Left renal pelvis (tissue), 4 donors: ENCODE measurements around the gene SSR1. TPM values are rescaled to one million over a fixed set of nuclear protein-coding genes. Genes with fewer than 3 reads are reported as not detected.
A peak's percentile ranks its signal among the peaks of the same experiment; 100 is the strongest.
"Not testable (repeated sequence)": the region's sequence is repeated elsewhere in the genome, so short reads cannot be mapped to it uniquely, and the experiment has no call there.

Source experiments
- DNase-seq, 4 donors: peaks; one replicate each; pipeline ENCODE4 v3.0.0-alpha.2; 2013; ENCODE audit warnings: low read depth in 4 of 4, low spot score in 3 of 4
- polyA plus RNA-seq, 4 donors: library from polyadenylated mRNA; unstranded; fragments of 120-200 nt; gene quantifications; one replicate each; pipeline ENCODE4 v1.2.1, GENCODE V29; 2013; ENCODE audit not compliant: insufficient read length in 4 of 4

Gene SSR1
- polyA plus RNA-seq, 4 donors = 122 to 152 (median 146) TPM

DNA sequence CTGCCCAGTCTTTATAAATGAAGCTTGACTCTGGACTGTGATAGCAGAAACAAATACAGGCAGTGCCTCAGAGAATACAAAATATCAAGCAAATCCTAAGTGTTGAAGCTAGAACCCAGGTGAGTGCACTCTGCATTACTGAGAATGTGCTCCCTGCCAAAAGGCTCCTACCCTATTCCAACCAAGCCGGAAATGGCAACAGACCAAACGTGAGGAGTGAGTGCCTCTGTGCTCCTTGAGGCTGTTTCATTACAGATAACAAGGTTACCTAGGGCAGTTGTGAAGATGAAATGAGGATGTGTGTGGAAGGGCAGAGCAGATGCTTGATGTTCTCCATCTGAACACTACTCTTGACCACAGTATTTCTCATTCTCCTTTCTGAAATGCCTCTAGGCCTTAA, 29.3 kb downstream of the SSR1 start:
- DNase-seq = no peak

DNA sequence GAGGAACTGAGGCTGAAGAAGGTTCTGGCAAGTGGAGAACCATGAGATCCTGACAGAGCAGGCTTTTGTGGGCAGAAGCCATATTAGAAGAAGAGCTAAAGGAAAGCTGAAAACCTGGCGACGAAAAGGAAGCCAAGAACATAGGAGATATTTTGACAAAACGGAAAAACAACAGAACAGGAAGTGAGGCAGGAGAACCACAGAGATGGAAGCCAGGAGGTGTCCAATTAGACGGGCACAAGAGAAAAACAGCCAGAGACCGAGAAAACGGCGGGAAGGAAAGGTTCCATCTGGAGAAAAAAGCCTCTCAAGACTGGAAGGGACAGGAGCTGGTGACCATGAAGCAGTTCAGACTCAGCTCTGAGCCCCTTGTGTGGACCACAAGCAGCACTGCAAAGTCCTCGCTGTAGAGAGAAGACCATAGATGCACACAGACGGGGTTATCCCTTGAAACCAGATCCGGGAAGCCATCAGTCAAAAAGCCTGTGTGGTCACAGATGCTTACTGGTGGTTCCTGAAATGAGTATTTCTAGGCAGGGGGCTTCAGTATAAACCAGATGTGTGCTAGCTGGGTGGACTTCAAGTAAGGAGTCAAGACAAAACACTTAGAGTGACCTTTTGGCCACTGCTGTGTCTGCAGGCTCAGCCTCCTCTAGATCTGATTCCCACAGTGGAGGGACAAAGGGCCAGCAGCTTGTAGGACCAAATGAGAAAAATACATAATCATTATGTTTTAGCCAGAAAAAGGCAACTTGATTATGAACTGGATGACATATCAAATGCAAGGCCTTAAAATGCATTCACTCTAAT, 30.7 kb downstream of the SSR1 start:
- no peak for DNase-seq

DNA sequence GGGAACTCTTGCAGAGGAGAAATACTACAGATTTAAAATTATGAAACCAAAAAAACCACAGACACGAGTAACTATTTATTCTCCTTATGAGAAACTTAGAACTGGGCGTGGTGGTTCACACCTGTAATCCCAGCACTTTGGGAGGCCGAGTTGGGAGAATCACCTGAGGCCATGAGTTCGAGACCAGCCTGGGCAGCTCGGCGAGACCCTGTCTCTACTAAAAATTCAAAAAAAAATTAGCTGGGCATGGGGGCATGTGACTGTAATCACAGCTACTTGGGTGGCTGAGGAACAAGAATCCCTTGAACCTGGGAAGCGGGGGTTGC, 36.8 kb downstream of the SSR1 start:
- no peak for DNase-seq

DNA sequence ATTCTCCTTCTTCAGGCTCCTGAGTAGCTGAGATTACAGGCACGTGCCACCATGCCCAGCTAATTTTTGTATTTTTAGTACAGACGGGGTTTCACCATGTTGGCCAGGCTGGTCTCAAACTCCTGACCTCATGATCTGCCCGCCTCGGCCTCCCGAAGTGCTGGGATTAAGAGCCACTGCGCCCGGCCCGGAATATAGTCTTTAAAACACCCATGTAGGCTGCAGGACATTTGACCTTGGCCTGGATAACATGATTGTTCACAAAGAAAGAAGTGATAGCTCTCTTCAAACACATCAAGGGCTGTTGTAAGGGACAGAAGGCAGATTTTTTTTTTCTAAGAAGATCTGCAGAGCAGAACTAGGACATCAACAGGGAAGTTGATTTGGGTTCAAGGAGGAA, 38.5 kb downstream of the SSR1 start:
- DNase-seq = not testable (repeated sequence)

DNA sequence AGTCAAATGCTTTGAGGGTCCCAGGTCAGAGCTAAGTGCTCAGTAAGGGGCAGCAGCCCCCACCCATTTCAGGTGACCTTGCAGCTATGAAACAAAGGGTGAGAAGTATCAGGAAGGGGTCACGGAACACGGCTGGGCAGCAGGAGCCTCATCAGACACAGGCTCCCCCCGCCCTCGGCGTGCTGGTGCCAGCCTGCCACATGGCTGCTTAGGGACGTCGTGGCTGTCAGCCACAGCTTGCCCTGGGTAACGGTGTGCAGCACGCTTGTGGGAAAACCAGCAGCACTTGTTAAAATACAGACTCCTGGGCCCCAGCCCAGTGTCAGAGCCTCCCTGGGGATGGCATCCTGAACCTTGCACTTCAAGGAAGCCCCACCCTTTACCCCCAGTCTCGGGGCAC, 39.3 kb downstream of the SSR1 start:
- DNase-seq = no peak

DNA sequence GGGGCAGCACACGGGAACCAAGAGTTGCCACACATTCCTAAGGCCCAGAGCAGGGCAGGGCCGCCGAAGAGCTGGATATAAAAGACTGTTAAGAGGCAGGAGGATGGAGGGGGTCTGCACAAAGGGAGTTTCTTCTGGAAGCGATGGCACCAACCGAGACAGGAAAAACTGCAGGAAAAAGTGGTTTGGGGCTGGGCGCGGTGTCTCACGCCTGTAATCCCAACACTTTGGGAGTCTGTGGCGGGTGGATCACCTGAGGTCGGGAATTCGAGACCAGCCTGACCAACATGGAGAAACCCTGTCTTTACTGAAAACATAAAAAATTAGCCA, 41.8 kb downstream of the SSR1 start:
- DNase-seq = no peak

DNA sequence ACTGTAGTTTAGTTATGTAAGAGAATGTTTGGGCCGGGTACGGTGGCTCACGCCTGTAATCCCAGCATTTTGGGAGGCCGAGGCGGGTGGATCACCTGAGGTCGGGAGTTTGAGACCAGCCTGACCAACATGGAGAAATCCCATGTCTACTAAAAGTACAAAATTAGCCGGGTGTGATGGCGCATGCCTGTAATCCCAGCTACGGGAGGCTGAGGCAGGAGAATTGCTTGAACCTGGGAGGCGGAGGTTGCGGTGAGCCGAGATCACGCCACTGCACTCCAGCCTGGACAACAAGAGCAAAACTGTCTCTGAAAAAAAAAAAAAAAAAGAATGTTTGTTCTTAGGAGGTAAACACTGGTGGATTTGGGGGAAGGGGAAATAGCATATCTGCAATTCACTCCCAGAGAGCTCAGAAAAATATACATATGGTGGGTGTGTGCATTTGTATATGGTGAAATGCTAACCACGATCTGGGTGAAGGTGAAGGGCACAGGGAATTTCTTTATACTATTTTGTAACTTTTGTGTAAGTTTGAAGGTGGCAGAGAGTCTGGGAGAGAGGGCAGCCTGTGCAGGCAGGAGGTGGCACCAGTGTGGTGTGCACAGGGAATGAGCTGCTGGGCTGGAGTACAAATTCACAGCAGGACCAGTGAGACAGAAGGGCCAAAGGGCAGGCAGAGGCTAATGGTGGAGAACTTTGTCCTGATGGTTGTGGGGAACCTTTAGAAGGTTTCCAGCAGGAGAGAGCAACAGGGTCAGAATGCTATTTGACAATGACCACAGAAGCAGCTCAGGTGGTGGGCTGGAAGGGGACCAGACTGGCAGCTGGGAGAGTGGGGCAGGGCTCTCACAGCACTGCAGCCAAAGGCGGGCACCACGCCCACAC, 42.4 kb downstream of the SSR1 start:
- DNase-seq = no peak

DNA sequence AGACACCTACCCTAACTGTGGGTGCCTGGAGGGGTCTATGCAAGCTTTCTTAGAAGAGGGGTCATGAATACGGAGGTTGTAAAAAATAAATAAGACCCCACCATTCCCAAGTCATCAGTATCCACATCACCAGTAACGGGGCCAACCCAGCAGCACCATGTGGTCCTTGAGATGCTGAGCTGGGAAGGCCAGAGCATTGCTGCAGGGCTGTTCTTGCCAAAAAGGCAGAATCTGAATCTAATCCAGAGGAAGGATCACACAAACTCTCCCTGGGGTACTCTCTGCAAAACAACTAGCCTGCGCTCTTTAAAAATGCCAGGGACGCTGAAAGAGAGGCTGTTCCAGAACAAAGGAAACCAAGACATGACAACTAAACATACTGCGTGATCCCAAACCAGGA, 43.2 kb downstream of the SSR1 start:
- DNase-seq = no peak

DNA sequence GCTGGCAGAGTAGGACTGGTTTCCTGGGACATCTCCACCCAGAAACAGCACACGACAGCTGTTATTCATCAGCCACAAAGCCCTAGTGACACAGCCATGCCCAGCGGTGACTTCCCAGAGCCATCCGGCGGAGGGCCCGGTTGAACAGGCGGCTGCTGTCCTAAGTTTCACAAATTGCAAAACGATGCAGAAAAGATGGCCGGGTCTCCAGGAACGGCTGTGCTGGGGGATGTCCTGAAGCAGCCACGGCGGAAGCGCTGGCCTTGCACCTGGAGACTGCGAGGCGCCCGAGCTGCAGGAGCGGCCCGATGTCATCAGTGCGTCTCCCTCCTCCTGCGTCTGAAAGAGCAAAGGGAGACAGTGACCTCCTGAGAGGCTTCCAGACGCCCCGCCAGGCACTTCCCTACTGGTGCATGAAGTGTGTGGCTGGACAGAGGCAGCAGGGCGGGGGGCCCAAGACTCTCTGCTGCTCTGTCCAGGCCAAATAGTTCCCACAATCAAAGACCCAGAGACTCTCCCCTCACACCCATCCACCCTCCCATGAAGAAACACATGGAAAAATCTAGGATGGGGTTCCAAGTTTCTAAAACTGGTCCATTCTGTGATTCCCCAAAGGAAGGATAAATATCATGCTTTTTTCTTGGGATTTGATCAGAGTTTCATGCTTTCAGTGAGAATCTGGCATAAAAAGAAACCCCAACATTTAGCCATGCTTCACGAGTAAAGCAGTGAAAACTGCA, 44.0 kb downstream of the SSR1 start:
- DNase-seq = no peak

DNA sequence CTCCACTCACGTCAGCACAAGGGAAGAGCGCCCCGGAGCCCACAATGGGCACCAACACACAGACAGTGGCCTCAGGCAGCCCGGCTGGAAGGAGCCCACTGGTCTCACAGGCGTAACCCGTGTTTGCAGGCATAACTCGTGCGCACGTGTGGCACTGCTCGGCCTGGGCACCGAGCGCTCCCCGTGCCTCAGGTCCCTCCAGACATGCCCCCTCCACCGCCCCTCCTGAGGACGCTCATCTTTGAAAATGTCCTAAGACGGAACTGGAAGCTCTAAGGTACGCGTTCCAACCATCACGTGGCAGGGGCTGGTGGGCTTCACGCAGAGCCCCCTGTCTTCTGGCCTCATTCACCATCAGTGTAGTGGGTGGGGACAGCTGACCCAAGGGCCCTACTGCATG, 44.6 kb downstream of the SSR1 start:
- DNase-seq = no peak

DNA sequence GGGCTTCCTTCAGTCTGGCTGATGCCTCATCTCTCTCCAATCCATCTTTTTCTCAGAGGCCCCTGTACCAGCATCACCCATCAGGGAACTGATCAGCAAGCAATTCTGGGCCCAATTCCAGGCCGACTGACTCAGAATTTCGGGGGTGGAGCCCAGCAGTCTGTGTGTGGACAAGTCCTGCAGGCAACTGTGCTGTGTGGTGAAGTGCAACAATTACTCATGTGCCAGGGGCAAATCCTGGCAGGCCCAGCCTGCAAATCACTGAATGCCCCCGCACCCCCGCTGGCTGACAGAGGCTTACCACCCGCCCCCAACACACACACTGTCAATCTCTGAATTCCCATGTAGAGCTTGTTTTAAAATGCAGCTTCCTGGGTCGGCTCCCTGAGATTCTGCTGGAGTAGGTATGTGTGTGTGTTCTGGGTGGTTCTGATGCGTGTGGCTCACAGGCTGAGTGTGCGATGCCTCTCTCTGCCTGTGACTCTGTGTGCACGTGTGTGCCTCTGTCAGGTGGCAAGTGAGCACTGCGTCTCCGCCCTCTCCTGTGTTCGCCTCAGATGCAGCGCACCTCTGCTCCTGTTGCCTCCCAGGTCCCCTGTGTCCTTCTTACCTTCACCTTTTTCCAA, 45.4 kb downstream of the SSR1 start:
- DNase-seq = no peak

DNA sequence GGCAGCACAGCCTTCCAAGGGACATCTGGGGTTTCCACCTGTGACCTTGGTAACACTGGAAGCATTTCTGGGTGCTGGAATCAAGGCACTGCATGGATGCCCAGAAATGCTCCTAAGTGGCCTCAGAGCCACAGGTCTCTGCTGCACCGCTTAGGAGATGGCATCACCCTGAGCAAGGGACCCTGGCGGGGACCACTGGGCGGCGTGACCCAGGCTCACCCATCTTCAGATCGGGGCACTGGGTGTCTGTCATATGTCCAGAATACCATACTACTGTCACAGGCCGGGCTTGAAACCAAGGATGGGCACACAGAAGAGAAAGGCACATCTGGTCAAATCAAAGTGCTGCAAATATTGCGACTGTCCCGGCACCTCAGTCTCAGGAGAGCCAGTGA, 45.9 kb downstream of the SSR1 start:
- no peak for DNase-seq

DNA sequence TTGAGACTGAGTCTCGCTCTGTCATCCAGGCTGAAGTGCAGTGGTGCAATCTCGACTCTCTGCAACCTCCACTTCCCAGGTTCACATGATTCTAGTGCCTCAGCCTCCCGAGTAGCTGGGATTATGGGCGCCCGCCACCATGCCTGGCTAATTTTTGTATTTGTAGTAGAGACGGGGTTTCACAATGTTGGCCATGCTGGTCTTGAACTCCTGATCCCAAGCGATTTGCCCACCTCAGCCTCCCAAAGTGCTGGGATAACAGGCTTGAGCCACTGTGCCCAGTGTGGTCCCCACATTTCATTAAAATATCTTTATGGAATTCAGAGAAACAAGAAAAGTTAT, 47.6 kb downstream of the SSR1 start:
- not testable (repeated sequence) for DNase-seq

DNA sequence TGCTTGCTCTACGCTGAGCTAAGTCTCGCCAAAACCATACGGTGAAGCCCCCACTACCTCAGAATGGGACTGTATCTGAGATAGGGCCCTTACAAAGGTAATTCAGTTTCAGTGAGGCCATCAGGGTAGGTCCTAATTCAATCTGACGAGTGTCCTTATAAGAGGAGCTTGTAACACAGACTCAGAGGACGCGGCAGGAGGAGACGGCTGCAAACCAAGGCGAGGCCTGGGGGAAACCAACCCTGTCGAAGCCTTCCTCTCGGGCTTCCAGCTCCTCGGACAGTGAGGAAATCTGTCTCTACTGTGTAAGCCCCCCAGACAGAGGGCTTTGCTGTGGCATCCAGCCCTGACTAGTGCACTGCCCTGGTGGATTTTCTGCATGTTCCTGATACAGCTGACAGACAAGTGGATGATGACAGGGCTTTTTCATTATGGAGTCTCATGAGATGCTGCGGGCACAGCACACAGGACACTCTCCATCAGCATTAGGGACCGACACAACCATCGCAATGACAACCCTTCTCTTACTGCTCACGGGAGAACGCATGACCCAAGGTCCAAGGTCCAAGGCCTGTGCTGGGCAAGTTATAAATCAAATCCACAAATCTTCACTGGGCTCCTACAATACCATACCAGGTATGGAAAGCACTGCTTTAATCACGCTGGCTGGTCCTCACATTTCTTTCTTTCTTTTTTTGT, 48.2 kb downstream of the SSR1 start:
- no peak for DNase-seq

DNA sequence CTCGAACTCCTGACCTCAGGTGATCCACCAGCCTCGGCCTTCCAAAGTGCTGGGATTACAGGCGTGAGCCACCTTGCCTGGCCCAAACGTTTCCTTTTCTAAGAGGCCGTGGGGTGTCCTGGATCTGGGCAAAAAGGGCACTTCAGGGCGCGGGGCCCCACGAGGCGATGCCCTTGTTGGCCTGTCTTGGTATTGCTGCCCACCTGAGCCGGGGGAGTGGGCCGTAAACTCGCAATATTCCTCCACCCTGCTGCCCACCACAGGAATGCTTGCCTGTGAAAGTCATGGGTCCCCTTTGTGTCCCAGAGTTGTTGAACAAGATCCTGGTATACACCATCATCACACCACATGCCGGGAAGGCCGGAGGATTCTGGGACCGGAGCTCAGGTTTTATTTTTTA, 49.0 kb downstream of the SSR1 start:
- no peak for DNase-seq

DNA sequence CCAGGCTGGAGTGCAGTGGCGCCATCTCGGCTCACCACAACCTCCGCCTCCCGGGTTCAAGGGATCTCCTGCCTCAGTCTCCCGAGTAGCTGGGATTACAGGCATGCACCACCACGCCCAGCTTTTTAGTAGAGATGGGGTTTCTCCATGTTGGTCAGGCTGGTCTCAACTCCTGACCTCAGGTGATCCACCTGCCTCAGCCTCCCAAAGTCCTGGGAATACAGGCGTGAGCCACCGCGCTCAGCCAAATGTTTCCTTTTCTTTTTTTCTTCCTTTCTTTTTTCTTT, 49.5 kb downstream of the SSR1 start:
- DNase-seq = not testable (repeated sequence)

DNA sequence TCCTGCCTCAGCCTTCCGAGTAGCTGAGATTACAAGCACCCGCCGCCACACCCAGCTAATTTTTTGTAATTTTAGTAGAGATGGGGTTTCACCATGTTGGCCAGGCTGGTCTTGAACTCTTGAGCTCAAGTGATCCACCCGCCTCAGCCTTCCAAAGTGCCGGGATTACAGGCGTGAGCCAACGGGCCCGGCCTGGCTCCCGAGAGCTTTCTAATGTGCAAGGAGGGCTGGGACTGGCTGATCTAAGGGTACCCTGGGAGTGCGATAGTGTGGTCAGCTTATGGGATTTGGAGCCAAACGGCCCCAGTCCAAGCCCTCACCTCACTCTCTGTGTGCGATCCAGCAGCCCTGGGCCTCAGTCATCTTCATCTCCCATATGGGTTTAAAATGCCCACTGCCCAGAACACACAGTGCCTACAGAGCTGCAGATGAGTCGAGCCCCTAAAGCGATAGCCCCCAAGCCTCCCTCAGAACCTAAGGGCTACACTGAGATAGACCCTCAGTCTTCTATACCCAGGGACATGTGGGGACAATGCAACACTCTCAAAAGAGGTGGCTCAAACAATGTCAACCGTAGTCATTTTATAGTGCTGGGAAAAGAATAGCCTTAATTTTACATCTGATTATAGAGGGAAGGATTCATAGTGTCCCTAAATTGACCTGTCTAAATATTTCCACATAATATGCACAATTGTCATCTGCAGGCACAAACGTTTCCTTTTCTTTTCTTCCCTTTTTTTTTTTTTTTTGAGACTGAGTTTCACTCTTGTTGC, 50.1 kb downstream of the SSR1 start:
- DNase-seq = no peak

DNA sequence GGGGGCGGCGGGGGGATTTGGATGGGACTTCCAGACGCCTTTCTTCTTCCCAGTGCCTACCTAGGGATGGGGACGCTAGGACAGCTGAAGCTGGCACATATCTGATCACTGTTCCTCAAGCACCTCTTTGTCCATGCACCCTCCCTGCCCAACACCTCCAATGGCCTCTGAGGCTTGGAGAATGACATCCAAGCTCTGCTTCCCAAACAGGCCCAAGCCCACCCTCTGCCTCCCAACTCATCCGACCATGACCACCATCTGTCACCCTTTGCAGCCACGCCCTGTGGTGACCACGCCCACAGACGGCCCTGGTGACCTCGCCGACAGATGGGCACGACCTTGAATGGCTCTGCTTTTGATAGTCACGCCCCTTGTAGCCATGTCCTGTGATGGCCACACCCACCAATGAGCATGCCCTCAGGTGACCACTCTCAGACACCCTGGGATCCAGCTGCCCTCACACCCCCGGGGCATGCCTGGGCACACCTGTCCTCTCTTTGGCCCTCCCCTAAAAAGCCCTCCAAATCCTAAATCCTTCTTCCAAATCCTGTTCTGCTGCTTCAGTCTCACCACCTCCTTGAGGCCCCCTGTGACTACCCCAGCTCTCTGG, 51.0 kb downstream of the SSR1 start:
- DNase-seq = no peak

DNA sequence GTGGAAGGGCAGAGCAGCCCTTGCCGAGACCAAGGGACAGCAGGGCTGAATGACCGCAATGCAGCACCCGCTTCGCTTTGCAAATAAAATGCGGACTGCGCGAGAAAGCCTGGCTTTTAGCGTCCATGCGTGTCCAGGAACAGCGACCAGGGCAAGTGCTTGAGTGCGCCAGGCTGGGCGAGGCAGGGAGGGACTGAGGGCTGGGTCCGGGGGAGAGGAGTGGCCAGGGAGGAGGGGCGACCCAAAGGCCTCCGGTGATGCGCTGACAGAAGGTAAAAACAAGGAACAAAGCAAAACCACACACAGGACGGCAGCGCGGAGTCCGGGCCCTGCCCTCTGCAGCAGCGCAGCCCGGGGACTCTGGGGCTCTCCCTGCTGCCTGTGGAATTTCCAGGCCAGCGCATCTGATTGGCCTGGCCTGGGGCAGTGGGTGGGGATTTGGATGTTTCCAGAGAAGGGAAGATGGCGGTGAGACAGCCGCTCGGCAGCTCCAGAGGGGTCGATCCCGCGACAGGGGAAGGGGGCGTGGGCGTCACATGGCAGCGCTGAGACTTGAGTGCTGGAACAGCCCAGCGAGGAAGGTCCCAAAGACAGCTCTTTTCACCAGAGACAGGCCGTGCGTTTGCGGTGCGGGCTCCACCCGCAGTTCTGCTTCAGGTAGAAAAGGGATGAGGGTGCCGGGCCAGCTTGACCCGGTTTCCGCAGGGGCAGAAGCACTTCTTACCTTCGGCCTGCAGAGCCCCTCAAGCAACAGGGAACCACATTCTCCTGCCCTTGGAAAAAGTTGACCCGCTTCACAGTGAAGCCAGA, 51.8 kb downstream of the SSR1 start:
- peak in 3 of 4 donors; percentile 72 to 79 (median 77) for DNase-seq
